Ectodermal cell (in vitro differentiated cells): Measurements from ENCODE around the gene HPS4. TPM values are rescaled to one million over a fixed set of nuclear protein-coding genes. Genes with fewer than 3 reads are reported as not detected.
A peak's percentile ranks its signal among the peaks of the same experiment; 100 is the strongest.
"Not testable (repeated sequence)": the region's sequence is repeated elsewhere in the genome, so short reads cannot be mapped to it uniquely, and the experiment has no call there.

Source experiments
- H3K27ac ChIP-seq: 2 replicates; pipeline ENCODE4 v1.7.0; 2013; ENCODE audit warnings: mild to moderate bottlenecking, low read depth, low read length; ENCODE audit not compliant: insufficient read depth, poor library complexity, severe bottlenecking
- H3K27me3 ChIP-seq: 2 replicates; pipeline ENCODE4 v1.7.0; 2013; ENCODE audit warnings: mild to moderate bottlenecking, low read length; ENCODE audit not compliant: insufficient read depth, control insufficient read depth, poor library complexity, severe bottlenecking
- H3K36me3 ChIP-seq: one replicate; pipeline ENCODE4 v1.7.0; 2013; ENCODE audit warnings: low read length; ENCODE audit not compliant: control insufficient read depth, insufficient read depth
- H3K4me1 ChIP-seq: one replicate; pipeline ENCODE4 v1.7.0; 2013; ENCODE audit warnings: low read length; ENCODE audit not compliant: control insufficient read depth, insufficient read depth
- H3K4me3 ChIP-seq: 2 replicates; pipeline ENCODE4 v1.7.0; 2013; ENCODE audit warnings: low read depth, low read length, control low read depth; ENCODE audit not compliant: insufficient read depth
- H3K9me3 ChIP-seq: 2 replicates; pipeline ENCODE4 v1.7.0; 2013; ENCODE audit warnings: mild to moderate bottlenecking, low read length, moderate library complexity; ENCODE audit not compliant: control insufficient read depth
- WGBS, 2 experiments: methylation state at CpG; one replicate each; pipeline ENCODE4 v1.1.7; 2013; ENCODE audit warnings: missing lambda C conversion rate in 2 of 2; 5-methylcytosine and 5-hydroxymethylcytosine counted together
- polyA plus RNA-seq, 4 experiments: library from polyadenylated mRNA; stranded (reverse); fragments of 50-300 nt; gene quantifications; one replicate each; pipeline ENCODE4 v1.2.3, GENCODE V29; 2013

Gene HPS4
- polyA plus RNA-seq (2013, experiment 1 of 4): 47.4 TPM
- 47.0 TPM for polyA plus RNA-seq (2013, experiment 2 of 4)
- 39.0 TPM for polyA plus RNA-seq (2013, experiment 3 of 4)
- polyA plus RNA-seq (2013, experiment 4 of 4): 41.7 TPM

- H3K4me1 ChIP-seq: peaks cover 18% of the 10 kb centered on the region
These were observed at the start of gene HPS4, which contains the start of gene SRRD for GRCh38 chr22:26483439-26484359. HPS4 (minus strand) TSS chr22:26483783; CDS start chr22:26481762, 2,021 bp downstream. SRRD (plus strand) TSS chr22:26483877; CDS start chr22:26483891, 14 bp downstream.

GRCh38 chr22:26529345-26529744 lies 45.8 kb upstream of the HPS4 start:
- Histone ChIP-seq H3K36me3 (no peaks in the 10 kb centered on the region), H3K27ac (no peak overlapping the region), H3K9me3 (no peaks in the 10 kb centered on the region), H3K4me1 (no peaks in the 10 kb centered on the region), H3K4me3 (no peak overlapping the region), H3K27me3 (no peaks in the 10 kb centered on the region)
- WGBS, 2 experiments: 87 to 100% methylated on average over 2 of the region's 2 CpGs

More at GRCh38 chr22:26483439-26484359, at the start of gene HPS4, which contains the start of gene SRRD:
- peak within 1 kb of the TSS; percentile 84 for H3K4me3 ChIP-seq
- H3K27me3 ChIP-seq: no peaks in the 10 kb centered on the region
- peak within 1 kb of the TSS; percentile 91 for H3K27ac ChIP-seq
- 1% methylated on average over 85 of the region's 85 CpGs for WGBS, 2 experiments
- H3K36me3 ChIP-seq: peaks cover 14% of the 10 kb centered on the region
- H3K9me3 ChIP-seq: no peaks in the 10 kb centered on the region

GRCh38 chr22:26528518-26528917 lies 44.9 kb upstream of the HPS4 start:
- H3K4me1 ChIP-seq, H3K9me3 ChIP-seq, H3K27ac ChIP-seq, H3K36me3 ChIP-seq, H3K27me3 ChIP-seq, H3K4me3 ChIP-seq: not testable (repeated sequence)
- whole genome bisulfite sequencing, 2 experiments: 92 to 94% methylated on average over 9 of the region's 9 CpGs

GRCh38 chr22:26527574-26528465 lies 44.2 kb upstream of the HPS4 start:
- Histone ChIP-seq H3K27me3 (no peaks in the 10 kb centered on the region), H3K9me3 (no peaks in the 10 kb centered on the region), H3K4me3 (no peak overlapping the region), H3K4me1 (no peaks in the 10 kb centered on the region), H3K36me3 (no peaks in the 10 kb centered on the region), H3K27ac (no peak overlapping the region)
- WGBS, 2 experiments: 94% methylated on average over 15 of the region's 15 CpGs

GRCh38 chr22:26527167-26527566 lies 43.6 kb upstream of the HPS4 start:
- Histone ChIP-seq H3K9me3 (no peaks in the 10 kb centered on the region), H3K27ac (no peak overlapping the region), H3K36me3 (no peaks in the 10 kb centered on the region), H3K4me1 (no peaks in the 10 kb centered on the region), H3K4me3 (no peak overlapping the region), H3K27me3 (no peaks in the 10 kb centered on the region)
- WGBS, 2 experiments: 79 to 85% methylated on average over 3 of the region's 3 CpGs

- H3K27me3 ChIP-seq: no peaks in the 10 kb centered on the region
- H3K27ac ChIP-seq: no peak overlapping the region
- no peak overlapping the region for H3K4me3 ChIP-seq
- no peaks in the 10 kb centered on the region for H3K9me3 ChIP-seq
- 94 to 97% methylated on average over 6 of the region's 7 CpGs for WGBS, 2 experiments
- no peaks in the 10 kb centered on the region for H3K4me1 ChIP-seq
- H3K36me3 ChIP-seq: no peaks in the 10 kb centered on the region
These were observed 42.5 kb upstream of the HPS4 start for GRCh38 chr22:26525946-26526564.

GRCh38 chr22:26524870-26525269 lies 41.3 kb upstream of the HPS4 start:
- H3K36me3 ChIP-seq: no peaks in the 10 kb centered on the region
- H3K4me3 ChIP-seq: no peak overlapping the region
- no peaks in the 10 kb centered on the region for H3K4me1 ChIP-seq
- H3K27ac ChIP-seq: no peak overlapping the region
- 91 to 95% methylated on average over 4 of the region's 4 CpGs for WGBS, 2 experiments
- no peaks in the 10 kb centered on the region for H3K9me3 ChIP-seq
- no peaks in the 10 kb centered on the region for H3K27me3 ChIP-seq

GRCh38 chr22:26522592-26522991 lies 39.0 kb upstream of the HPS4 start:
- Histone ChIP-seq H3K27me3 (no peaks in the 10 kb centered on the region), H3K9me3 (no peaks in the 10 kb centered on the region), H3K27ac (no peak overlapping the region), H3K4me3 (no peak overlapping the region), H3K36me3 (no peaks in the 10 kb centered on the region), H3K4me1 (no peaks in the 10 kb centered on the region)
- WGBS, 2 experiments: 94 to 95% methylated on average over 4 of the region's 4 CpGs

- Histone ChIP-seq H3K27me3 (no peaks in the 10 kb centered on the region), H3K4me1 (no peaks in the 10 kb centered on the region), H3K4me3 (no peak overlapping the region), H3K36me3 (no peaks in the 10 kb centered on the region), H3K9me3 (no peaks in the 10 kb centered on the region), H3K27ac (no peak overlapping the region)
- 100% methylated on average over 1 of the region's 2 CpGs; no CpG with 5 or more reads in 1 of the 2 experiments for WGBS, 2 experiments
These were observed 38.4 kb upstream of the HPS4 start for GRCh38 chr22:26522012-26522411.
